SIG-M5 (cell line): Measurements from ENCODE around the gene FAM76B.

ENCODE experiments used
- DNase-seq: peaks from one replicate; lab custom pipeline; 2025; lab: John Stamatoyannopoulos, UW

FAM76B gene

DNA sequence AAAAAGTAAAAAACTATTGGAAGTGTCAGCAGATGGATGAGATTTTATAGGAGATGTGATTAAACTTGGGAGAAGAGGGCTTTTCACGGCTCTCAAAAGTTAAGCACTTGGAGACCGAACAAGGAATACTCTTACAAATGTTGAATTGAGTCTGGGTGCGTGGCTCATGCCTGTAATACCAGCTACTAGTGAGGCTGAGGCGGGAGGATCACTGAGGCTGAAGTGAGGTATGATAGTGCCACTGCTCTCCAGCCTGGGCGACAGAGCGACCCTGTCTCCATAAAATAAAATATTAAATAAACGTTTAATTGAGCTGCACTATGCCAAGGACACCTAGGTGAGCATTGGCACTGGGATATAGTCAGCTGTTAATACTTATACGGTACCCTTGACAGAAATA is 2.6 kb upstream of the FAM76B start:
- no peak for DNase-seq

GRCh38 chr11:95791709-95792033 is 2.1 kb upstream of the FAM76B start:
- DNase-seq, result no peak

DNA sequence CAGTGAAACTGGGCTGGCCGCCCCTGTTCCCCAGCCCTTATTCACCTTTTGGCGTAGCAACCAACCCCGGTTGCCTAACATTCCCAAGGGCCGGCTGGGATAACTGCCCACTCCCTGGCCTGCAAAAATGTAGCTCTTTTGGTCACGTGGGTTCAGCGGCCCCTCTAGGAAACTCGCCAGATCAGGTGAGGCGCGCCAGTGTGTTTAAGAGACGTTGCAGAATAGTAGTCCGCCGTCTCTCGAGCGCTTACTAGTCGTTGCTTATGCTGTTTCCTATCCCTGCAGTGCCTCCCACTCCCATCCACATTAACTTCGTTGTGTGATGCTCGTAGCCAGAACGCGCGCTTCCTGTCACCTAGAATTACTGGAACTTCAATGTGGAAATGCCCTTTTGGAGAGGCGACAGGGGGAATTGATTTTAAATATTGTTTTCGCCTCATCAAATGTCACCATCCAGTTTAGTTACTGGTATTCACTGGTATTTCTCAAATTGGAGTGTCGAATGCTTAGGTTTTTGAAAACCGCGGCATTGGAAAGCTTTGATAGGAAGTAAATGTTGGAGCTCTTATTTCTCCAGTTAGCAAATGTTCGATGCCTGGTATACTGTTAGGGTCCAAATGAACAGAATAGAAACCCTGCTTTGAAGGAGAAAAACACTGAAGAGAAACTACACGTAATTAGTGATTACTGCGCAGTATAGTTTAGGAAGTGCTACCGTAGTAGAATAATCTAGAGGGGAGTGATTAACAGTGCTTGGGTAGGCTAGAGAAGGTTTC is 1.5 kb upstream of the FAM76B start:
- DNase-seq, result no peak

- DNase-seq, result peak; percentile 78
These were observed 746 bp upstream of the FAM76B start, which contains the start of gene CEP57 for GRCh38 chr11:95790123-95790932. TSS of gene CEP57 (plus strand) at chr11:95790498. CDS start at chr11:95790699, 201 bp downstream.

GRCh38 chr11:95788921-95789505 is 569 bp downstream of the FAM76B start:
- DNase-seq, result no peak

- no peak for DNase-seq
These were observed 9.0 kb downstream of the FAM76B start for GRCh38 chr11:95780544-95780943.

DNA sequence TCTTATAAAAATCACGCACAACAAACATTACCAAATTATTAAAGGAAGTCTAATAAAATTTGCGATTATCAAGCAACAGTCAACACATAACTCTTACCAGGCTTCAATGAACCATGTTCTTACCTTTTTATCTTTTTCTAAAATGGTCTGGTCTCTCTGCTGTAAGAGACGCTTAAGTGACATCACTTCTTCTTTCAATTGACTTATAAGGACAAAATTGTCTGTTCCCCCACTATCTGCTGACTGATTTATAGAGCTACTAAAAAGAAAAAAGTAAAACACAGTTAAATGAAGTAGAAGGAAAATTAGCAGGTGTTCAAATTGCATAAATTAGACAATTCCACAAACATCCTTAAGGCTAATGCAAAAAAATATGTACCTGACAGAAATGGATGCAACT is 10.9 kb downstream of the FAM76B start:
- no peak for DNase-seq

- no peak for DNase-seq
These were observed 12.7 kb downstream of the FAM76B start for GRCh38 chr11:95776859-95777258.

GRCh38 chr11:95768521-95768920 is 21.1 kb downstream of the FAM76B start:
- no peak for DNase-seq

DNA sequence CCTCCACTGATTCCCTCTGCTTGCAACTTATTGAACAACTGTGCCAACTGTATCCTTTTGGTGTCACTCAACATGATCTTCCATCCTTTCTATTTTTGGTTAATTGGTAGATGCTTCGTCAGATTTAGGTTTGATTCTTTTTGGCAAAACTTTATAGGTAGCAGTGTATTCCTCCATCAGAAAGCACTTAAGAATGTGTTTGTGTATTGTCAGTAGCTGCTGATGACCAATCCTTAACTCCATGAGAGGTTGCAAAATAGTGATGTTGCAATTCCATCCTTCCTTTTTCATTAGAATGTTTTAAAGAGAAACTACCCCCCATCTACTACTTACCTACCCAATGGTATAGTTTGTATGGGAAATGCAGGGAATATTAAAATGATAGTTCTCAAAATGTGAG is 22.1 kb downstream of the FAM76B start:
- no peak for DNase-seq

- no peak for DNase-seq
These were observed 22.9 kb downstream of the FAM76B start for GRCh38 chr11:95766701-95767100.

GRCh38 chr11:95764267-95764898 is 25.2 kb downstream of the FAM76B start:
- no peak for DNase-seq

DNA sequence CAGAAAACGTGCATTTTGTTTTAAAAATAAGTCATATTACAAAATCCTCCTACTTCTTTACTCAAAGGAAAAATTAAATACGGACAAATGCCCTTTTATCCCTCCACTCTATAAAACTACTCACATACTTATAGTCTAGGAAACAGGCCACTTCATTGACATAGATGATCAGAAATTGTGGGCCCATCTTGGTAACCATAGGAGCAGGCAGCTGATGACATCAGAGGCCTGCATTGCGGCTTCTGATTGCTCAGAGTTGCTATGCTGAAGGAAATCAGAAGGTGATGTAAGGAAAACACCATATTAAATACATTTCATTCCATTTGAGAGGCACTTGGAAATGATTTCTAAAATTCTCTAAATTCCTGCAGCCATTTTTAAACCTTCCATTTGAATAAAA is 27.0 kb downstream of the FAM76B start:
- no peak for DNase-seq

DNA sequence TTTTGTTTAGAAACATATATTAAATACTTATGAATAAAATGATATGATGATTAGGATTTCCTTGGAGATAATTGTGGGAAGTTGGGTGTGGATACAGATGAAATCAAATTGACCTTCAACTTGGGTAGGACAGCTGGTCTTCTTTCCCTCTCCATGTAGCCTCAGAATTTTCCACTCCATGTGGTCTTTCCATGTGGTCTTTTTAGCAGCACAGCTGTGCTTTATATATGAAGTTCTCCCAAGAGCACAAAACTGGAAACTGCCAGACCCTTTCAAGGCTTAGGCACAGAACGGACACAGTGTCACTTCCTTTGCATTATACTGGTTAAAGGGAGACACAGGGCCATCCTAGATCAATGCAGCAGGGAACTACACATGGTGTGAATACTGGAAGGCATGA is 28.6 kb downstream of the FAM76B start:
- no peak for DNase-seq

GRCh38 chr11:95751515-95751914 is 38.1 kb downstream of the FAM76B start:
- DNase-seq, result no peak

DNA sequence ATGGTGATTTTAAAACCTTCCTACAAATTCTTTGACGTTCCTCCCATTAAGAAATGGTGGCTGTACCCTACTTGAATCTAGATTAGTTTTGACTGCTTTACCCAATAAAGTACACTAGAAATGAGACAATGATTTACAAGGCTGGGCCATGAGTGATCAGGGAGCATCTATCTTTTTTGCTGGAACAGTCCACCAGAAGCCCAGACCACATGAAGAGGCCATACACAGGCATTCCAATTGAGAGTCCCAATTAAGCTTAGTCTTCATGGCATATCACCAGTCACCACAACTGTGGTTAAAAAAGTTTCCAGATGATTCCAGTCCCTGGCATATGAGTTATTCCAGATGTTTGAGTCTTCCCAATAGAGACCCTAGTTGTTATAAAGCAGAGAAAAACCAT is 39.5 kb downstream of the FAM76B start:
- DNase-seq, result no peak

- DNase-seq, result no peak
These were observed 50.3 kb downstream of the FAM76B start for GRCh38 chr11:95739108-95739938.

DNA sequence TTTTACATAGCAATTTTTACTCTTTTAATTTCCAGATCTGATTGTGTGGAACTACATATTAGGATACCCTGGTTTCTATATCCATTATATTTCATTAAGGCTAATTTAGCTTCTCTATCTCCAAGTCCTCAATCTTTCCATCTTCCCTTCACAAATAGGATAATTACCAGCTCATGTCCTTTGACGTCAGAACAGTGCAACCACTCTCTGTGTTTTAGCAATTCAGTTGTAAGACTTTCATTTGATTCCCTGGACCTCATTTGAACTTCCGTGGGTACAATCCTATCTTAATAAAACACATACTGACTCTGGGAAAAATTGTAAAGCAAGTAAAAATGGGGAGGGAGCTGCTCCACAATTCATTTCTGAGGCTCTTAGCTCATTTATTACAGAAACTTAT is 52.8 kb downstream of the FAM76B start:
- no peak for DNase-seq

DNA sequence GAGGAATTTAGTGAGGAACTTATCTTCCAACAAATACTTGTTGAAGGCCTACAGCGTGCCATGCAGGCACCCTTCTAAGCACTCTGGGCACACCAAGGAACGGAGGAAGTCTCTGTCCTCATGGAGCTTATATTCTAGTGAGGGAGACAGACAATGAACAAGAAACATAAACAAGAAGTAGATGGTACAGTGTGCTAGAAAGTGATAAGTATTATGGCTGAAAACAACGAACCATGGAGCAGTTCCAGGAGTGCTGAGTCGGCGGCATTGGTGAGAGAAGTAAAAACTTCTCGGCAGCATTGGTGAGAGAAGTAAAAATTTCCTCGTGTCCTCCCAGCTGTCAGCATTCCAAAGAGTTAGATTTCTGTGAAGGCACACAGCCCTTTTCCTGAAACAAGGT is 53.2 kb downstream of the FAM76B start:
- no peak for DNase-seq

- no peak for DNase-seq
These were observed 55.5 kb downstream of the FAM76B start for GRCh38 chr11:95734009-95734572.

DNA sequence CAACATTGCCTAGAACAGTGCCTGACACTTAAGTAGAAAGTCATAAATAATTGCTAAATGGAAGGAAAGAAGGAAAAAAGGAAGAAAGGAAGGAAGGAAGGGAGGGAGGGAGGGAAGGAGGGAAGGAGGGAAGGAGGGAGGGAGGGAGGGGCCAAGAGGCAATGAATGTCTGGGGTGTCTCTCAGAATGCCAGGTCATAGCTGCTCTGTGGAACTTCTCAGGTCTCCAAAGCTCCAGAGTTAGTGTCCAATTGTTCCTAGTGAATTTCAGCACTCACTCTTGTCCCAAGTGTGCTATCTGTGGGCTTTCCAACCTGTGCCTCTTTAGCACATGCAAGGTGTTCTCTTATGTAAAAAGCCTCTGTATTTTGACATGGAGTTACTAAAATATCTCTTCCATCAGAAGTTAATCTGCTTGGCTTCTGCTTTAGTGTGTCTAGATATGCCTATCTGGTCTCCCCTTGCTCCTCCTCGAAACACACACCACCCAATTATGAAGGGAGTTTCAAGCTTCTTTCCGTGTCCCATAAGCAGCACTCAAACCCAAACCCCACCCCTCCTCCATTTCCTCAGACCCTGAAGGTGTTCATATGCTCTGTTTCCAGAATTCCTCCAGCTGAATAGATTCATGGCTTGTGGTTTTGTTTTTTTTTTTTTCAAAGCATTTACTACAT is 56.5 kb downstream of the FAM76B start:
- DNase-seq, result no peak
